Loucy (cell line): ENCODE measurements around the gene IVNS1ABP.

ENCODE experiments used
- H2AFZ ChIP-seq: fragments of 200-600 bp; sonication (generic); 2 replicates; pipeline ENCODE4 v1.6.0; 2016; ENCODE audit warnings: antibody characterized with exemption, mild to moderate bottlenecking, low read length, moderate library complexity
- H3F3A ChIP-seq: fragments of 200-600 bp; 2 replicates; pipeline ENCODE4 v1.6.0; 2016; ENCODE audit warnings: antibody characterized with exemption, low read depth, mild to moderate bottlenecking
- H3K27me3 ChIP-seq: fragments of 200-600 bp; sonication (generic); 2 replicates; pipeline ENCODE4 v1.6.1; 2014; ENCODE audit warnings: low read length, mild to moderate bottlenecking; ENCODE audit not compliant: insufficient read depth, poor library complexity, severe bottlenecking
- H3K36me3 ChIP-seq: fragments of 200-600 bp; sonication (generic); 2 replicates; pipeline ENCODE4 v1.6.1; 2016; ENCODE audit warnings: low read length; ENCODE audit not compliant: insufficient read depth
- H3K4me1 ChIP-seq: fragments of 200-600 bp; sonication (generic); 2 replicates; pipeline ENCODE4 v1.5.1; 2014; ENCODE audit warnings: low read length, mild to moderate bottlenecking; ENCODE audit not compliant: insufficient read depth, poor library complexity, severe bottlenecking
- H3K4me2 ChIP-seq: fragments of 200-600 bp; sonication (generic); 2 replicates; pipeline ENCODE4 v1.6.0; 2014; ENCODE audit warnings: antibody characterized with exemption, low read length, low read depth, mild to moderate bottlenecking; ENCODE audit not compliant: poor library complexity, severe bottlenecking
- H3K4me3 ChIP-seq: fragments of 200-600 bp; sonication (generic); 2 replicates; pipeline ENCODE4 v1.5.1; 2014; ENCODE audit warnings: low read length, mild to moderate bottlenecking, mixed read lengths; ENCODE audit not compliant: poor library complexity, severe bottlenecking
- H3K79me2 ChIP-seq: fragments of 200-600 bp; sonication (generic); 2 replicates; pipeline ENCODE4 v1.6.1; 2014; ENCODE audit warnings: low read length; ENCODE audit not compliant: insufficient read depth
- H3K9ac ChIP-seq: fragments of 200-600 bp; sonication (generic); 2 replicates; pipeline ENCODE4 v1.6.0; 2014; ENCODE audit warnings: mild to moderate bottlenecking, low read depth, low read length, moderate library complexity; ENCODE audit not compliant: poor library complexity, severe bottlenecking
- H3K9me2 ChIP-seq: fragments of 200-600 bp; sonication (generic); replicated peaks from 2 replicates; pipeline ENCODE4 v1.6.1; 2016; ENCODE audit warnings: low read depth, low read length, mixed read lengths
- H3K9me3 ChIP-seq: fragments of 200-600 bp; sonication (generic); 2 replicates; pipeline ENCODE4 v1.6.1; 2014; ENCODE audit warnings: mild to moderate bottlenecking, antibody characterized with exemption, low read length, low read depth; ENCODE audit not compliant: insufficient read depth
- H4K20me1 ChIP-seq: fragments of 200-600 bp; sonication (generic); 2 replicates; pipeline ENCODE4 v1.6.0; 2014; ENCODE audit warnings: antibody characterized with exemption, low read length, mild to moderate bottlenecking; ENCODE audit not compliant: insufficient read depth, poor library complexity, severe bottlenecking
- CTCF ChIP-seq: fragments of 200-600 bp; sonication (generic); conservative IDR thresholded peaks from 2 replicates; pipeline ENCODE4 v1.5.1; 2014; ENCODE audit warnings: mild to moderate bottlenecking, antibody characterized with exemption, low read length
- EZH2phosphoT487 ChIP-seq: fragments of 200-600 bp; IDR thresholded peaks from 2 replicates; pipeline ENCODE4 v1.6.1; 2018; ENCODE audit warnings: antibody characterized with exemption, mild to moderate bottlenecking, moderate library complexity, borderline replicate concordance

Gene IVNS1ABP

GRCh38 chr1:185355947-185356346 lies 38.9 kb upstream of the IVNS1ABP start:
- Histone ChIP-seq H3K79me2 (no peaks in the 10 kb centered on the region), H2AFZ (no peak overlapping the region), H3K9me3 (peaks cover 2% of the 10 kb centered on the region; the same call in 1 of the 2 replicates), H3K36me3 (no peaks in the 10 kb centered on the region), H3K9me2 (no peaks in the 10 kb centered on the region), H3K4me2 (no peak overlapping the region), H3K9ac (no peak overlapping the region), H3K4me1 (no peaks in the 10 kb centered on the region), H3F3A (no peaks in the 10 kb centered on the region), H3K4me3 (no peak overlapping the region), H3K27me3 (no peaks in the 10 kb centered on the region), H4K20me1 (no peaks in the 10 kb centered on the region)
- TF ChIP-seq EZH2phosphoT487 (no peak), CTCF (no peak)

GRCh38 chr1:185353124-185353523 lies 36.1 kb upstream of the IVNS1ABP start:
- Histone ChIP-seq H3F3A (no peaks in the 10 kb centered on the region), H3K4me2 (no peak overlapping the region), H4K20me1 (no peaks in the 10 kb centered on the region), H3K27me3 (no peaks in the 10 kb centered on the region), H3K4me3 (no peak overlapping the region), H3K79me2 (no peaks in the 10 kb centered on the region), H3K9ac (no peak overlapping the region), H2AFZ (no peak overlapping the region), H3K9me3 (no peaks in the 10 kb centered on the region), H3K9me2 (no peaks in the 10 kb centered on the region), H3K4me1 (no peaks in the 10 kb centered on the region), H3K36me3 (no peaks in the 10 kb centered on the region)
- TF ChIP-seq CTCF (no peak), EZH2phosphoT487 (no peak)

GRCh38 chr1:185351734-185352466 lies 34.9 kb upstream of the IVNS1ABP start:
- Histone ChIP-seq H3K9me2 (no peaks in the 10 kb centered on the region), H3F3A (no peaks in the 10 kb centered on the region), H3K4me1 (peaks cover 4% of the 10 kb centered on the region), H3K9me3 (no peaks in the 10 kb centered on the region), H3K27me3 (no peaks in the 10 kb centered on the region), H4K20me1 (no peaks in the 10 kb centered on the region), H2AFZ (no peak overlapping the region), H3K4me2 (no peak overlapping the region), H3K4me3 (no peak overlapping the region), H3K9ac (no peak overlapping the region), H3K36me3 (no peaks in the 10 kb centered on the region), H3K79me2 (no peaks in the 10 kb centered on the region)
- TF ChIP-seq CTCF, result no peak
- no peak for TF ChIP-seq EZH2phosphoT487
